ENCODE results near the gene IL1F10.

IL1F10 gene

GRCh38 chr2:113079131-113079530 is 11.4 kb downstream of the IL1F10 start:
- DNase-seq (ENCODE audit: insufficient read length, low spot score) (no peak), FAIRE-seq (no peak)
- TF ChIP-seq, protein P1, sequence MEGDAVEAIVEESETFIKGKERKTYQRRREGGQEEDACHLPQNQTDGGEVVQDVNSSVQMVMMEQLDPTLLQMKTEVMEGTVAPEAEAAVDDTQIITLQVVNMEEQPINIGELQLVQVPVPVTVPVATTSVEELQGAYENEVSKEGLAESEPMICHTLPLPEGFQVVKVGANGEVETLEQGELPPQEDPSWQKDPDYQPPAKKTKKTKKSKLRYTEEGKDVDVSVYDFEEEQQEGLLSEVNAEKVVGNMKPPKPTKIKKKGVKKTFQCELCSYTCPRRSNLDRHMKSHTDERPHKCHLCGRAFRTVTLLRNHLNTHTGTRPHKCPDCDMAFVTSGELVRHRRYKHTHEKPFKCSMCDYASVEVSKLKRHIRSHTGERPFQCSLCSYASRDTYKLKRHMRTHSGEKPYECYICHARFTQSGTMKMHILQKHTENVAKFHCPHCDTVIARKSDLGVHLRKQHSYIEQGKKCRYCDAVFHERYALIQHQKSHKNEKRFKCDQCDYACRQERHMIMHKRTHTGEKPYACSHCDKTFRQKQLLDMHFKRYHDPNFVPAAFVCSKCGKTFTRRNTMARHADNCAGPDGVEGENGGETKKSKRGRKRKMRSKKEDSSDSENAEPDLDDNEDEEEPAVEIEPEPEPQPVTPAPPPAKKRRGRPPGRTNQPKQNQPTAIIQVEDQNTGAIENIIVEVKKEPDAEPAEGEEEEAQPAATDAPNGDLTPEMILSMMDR (IDR thresholded peaks at IDR 0.05; ENCODE audit: insufficient read depth, missing control alignments): no peak

GRCh38 chr2:113080134-113080533 is 12.4 kb downstream of the IL1F10 start:
- FAIRE-seq (no peak), DNase-seq (ENCODE audit: insufficient read length, low spot score) (no peak)
- TF ChIP-seq, protein P1 (IDR thresholded peaks at IDR 0.05; ENCODE audit: insufficient read depth, missing control alignments): peak; percentile 62

DNA sequence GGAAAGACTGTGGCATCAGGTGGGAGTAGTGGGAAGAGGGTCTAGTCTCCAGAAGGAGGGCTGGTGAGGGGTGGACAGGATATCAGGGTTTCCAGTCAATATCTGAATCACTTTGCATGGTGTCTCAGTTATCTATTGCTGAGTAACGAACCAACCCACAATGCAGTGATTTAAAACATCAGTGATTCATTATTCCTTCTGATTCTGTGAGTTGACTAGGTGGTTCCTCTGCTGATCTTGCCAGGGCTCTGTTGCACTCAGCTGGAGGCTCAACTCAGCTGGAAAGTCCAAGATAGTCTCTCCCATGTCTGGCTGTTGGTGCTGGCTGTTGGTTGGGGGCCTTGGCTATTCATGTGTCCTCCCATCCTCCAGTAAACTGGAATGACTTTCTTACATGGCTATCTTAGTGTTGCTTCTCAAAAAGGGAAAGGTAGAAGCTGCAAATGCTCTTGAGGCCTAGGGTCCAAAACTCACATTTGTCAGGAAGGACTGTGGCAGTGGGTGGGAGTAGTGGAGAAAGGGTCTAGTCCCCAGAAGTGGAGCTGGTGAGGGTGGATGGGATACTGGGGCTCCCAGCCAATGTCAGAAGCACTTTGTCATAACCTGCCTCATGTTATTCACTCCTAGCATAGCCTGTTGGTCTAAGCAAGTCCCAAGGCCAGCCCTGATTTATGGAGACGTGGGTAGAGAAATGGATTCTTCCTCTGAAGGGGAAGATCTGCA is 13.9 kb downstream of the IL1F10 start:
- FAIRE-seq (no peak), DNase-seq (ENCODE audit: insufficient read length, low spot score) (no peak)
- TF ChIP-seq, protein P1 (IDR thresholded peaks at IDR 0.05; ENCODE audit: insufficient read depth, missing control alignments): no peak

GRCh38 chr2:113083296-113083695 is 15.5 kb downstream of the IL1F10 start:
- FAIRE-seq (no peak), DNase-seq (ENCODE audit: insufficient read length, low spot score) (no peak)

GRCh38 chr2:113084249-113085000 is 16.7 kb downstream of the IL1F10 start:
- FAIRE-seq (no peak), DNase-seq (ENCODE audit: insufficient read length, low spot score) (no peak)
- TF ChIP-seq, protein P1 (IDR thresholded peaks at IDR 0.05; ENCODE audit: insufficient read depth, missing control alignments): peak; percentile 16

More at GRCh38 chr2:113083296-113083695, 15.5 kb downstream of the IL1F10 start:
- TF ChIP-seq, protein P1 (IDR thresholded peaks at IDR 0.05; ENCODE audit: insufficient read depth, missing control alignments): no peak

DNA sequence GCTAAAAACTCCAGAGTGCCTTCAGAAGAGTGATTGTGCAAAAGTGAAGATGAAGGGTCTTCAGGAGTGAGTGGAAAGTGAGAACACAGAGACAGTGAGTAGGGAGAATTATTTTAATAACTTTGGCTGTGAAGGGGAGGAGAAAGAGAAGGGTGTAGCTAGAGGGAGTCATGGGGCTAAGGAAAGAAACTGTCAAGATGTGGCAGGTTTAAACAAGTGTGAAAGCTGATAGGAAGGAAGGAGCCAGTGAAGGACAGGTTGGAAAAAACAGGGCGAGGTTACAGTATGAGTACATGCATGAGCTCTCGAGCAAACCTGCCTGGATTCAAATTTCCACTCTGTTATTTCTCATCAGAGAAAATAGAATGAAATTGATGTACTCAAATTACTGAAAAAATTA is 17.8 kb downstream of the IL1F10 start:
- TF ChIP-seq, protein P1 (IDR thresholded peaks at IDR 0.05; ENCODE audit: insufficient read depth, missing control alignments): no peak
- FAIRE-seq: no peak
- no peak for DNase-seq (ENCODE audit: insufficient read length, low spot score)

All from D721Med (cell line).